Measurements from ENCODE around the gene KCNQ1OT1. TPM values are rescaled to one million over a fixed set of nuclear protein-coding genes. Genes with fewer than 3 reads are reported as not detected.

KCNQ1OT1 gene
- total RNA-seq, 1 experiment from 2014 or later = 2.4 TPM

- TF ChIP-seq E2F1 (CRISPR knock-in tag; IDR thresholded peaks at IDR 0.05) = no peak
- peak; percentile 43; the same call in 1 of the 2 replicates for TF ChIP-seq ZNF423 (CRISPR knock-in tag; IDR thresholded peaks at IDR 0.05)
- TF ChIP-seq PREB (CRISPR knock-in tag; IDR thresholded peaks at IDR 0.05; ENCODE audit: borderline replicate concordance) = peak; percentile 56; the same call in 1 of the 2 replicates
- peak; percentile 75; the same call in 1 of the 2 replicates for TF ChIP-seq MAX (CRISPR knock-in tag; IDR thresholded peaks at IDR 0.05)
- peak; percentile 53; the same call in 1 of the 2 replicates for TF ChIP-seq SP1 (CRISPR knock-in tag; conservative IDR thresholded peaks at IDR 0.05)
- TF ChIP-seq ZNF232 (CRISPR knock-in tag; IDR thresholded peaks at IDR 0.05) = peak; percentile 38; the same call in 1 of the 2 replicates
- peak; percentile 68 for TF ChIP-seq GABPB1 (CRISPR knock-in tag; IDR thresholded peaks at IDR 0.05)
- no peak for TF ChIP-seq ATF3 (CRISPR knock-in tag; conservative IDR thresholded peaks at IDR 0.05)
- no peak; the same call in 1 of the 2 replicates for TF ChIP-seq ZNF263 (CRISPR knock-in tag; IDR thresholded peaks at IDR 0.05; ENCODE audit: low read depth)
- TF ChIP-seq ZNF219 (CRISPR knock-in tag; IDR thresholded peaks at IDR 0.05; ENCODE audit: borderline replicate concordance) = no peak
- TF ChIP-seq E2F5 (CRISPR knock-in tag; IDR thresholded peaks at IDR 0.05) = peak; percentile 56; the same call in 1 of the 2 replicates
- no peak for TF ChIP-seq RELA (CRISPR knock-in tag; IDR thresholded peaks at IDR 0.05; ENCODE audit: borderline replicate concordance)
- TF ChIP-seq ZNF121 (CRISPR knock-in tag; IDR thresholded peaks at IDR 0.05) = no peak
- TF ChIP-seq ATF6 (CRISPR knock-in tag; IDR thresholded peaks at IDR 0.05) = no peak
- TF ChIP-seq USF2 (CRISPR knock-in tag; IDR thresholded peaks at IDR 0.05) = no peak
- peak; percentile 17; the same call in 1 of the 2 replicates for TF ChIP-seq CREM (CRISPR knock-in tag; IDR thresholded peaks at IDR 0.05)
- TF ChIP-seq NFE2L1 (CRISPR knock-in tag; IDR thresholded peaks at IDR 0.05) = peak; percentile 82
- TF ChIP-seq NFYB (CRISPR knock-in tag; conservative IDR thresholded peaks at IDR 0.05; ENCODE audit: low read depth) = peak; percentile 97
- 0 out of 2 replicates have a peak, but pooled peaks have one; percentile 25 for TF ChIP-seq JUN (CRISPR knock-in tag; IDR thresholded peaks at IDR 0.05)
- no peak for TF ChIP-seq EMX1 (CRISPR knock-in tag; IDR thresholded peaks at IDR 0.05)
- TF ChIP-seq TEAD1 (CRISPR knock-in tag; IDR thresholded peaks at IDR 0.05) = no peak
- TF ChIP-seq MYBL2 (CRISPR knock-in tag; IDR thresholded peaks at IDR 0.05) = peak; percentile 88
- TF ChIP-seq FOXP1 (CRISPR knock-in tag; IDR thresholded peaks at IDR 0.05; ENCODE audit: borderline replicate concordance) = 0 out of 2 replicates have a peak, but pooled peaks have one; percentile 46
- no peak for TF ChIP-seq TCF7 (CRISPR knock-in tag; IDR thresholded peaks at IDR 0.05; ENCODE audit: low read depth)
Measured at GRCh38 chr11:2699531-2700414, at the start of gene KCNQ1OT1 (continued).
